Activated CD8-positive, alpha-beta memory T cell treated with anti-CD3 and anti-CD28 coated beads for 24 hours (primary cell): ENCODE results near the gene CEPT1.

Experiments
- DNase-seq: peaks from one replicate; pipeline ENCODE4 v3.0.0-alpha.2; 2020

Gene CEPT1

GRCh38 chr1:111193712-111194480 is 53.9 kb downstream of the CEPT1 start:
- DNase-seq: no peak

DNA sequence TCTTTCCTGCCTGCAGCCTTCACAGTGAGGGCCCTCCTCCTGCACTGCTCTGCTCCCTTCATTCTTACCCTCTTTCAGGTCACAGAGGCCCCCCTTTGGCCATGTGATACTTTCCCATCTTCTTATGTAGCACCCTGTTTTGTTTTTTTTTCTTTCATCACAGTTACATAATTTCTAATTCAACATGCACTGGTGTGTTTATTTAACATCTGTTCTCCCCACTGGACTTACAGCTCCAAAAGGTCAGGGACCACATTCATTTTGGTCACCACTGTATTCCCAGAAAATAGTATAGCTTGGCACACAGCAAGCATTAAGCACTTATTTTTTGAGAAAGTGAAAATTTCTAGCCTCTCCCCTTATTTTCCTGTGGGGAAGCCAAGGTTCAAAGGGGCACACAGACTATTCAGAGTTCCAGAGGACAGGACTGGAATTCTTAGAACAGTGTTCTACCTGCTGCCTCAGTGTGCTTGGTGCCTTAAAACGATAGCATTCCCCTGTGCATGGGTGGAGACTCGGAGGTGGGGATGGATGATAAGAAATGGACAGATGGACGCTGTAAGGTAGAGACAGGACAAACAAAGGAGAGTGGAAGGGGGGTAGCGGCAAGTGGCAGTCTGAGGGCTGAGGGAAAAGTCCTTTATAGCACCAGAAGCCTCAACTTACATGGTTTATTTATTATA is 55.1 kb downstream of the CEPT1 start:
- DNase-seq: no peak

GRCh38 chr1:111196213-111196612 is 56.2 kb downstream of the CEPT1 start:
- no peak for DNase-seq

DNA sequence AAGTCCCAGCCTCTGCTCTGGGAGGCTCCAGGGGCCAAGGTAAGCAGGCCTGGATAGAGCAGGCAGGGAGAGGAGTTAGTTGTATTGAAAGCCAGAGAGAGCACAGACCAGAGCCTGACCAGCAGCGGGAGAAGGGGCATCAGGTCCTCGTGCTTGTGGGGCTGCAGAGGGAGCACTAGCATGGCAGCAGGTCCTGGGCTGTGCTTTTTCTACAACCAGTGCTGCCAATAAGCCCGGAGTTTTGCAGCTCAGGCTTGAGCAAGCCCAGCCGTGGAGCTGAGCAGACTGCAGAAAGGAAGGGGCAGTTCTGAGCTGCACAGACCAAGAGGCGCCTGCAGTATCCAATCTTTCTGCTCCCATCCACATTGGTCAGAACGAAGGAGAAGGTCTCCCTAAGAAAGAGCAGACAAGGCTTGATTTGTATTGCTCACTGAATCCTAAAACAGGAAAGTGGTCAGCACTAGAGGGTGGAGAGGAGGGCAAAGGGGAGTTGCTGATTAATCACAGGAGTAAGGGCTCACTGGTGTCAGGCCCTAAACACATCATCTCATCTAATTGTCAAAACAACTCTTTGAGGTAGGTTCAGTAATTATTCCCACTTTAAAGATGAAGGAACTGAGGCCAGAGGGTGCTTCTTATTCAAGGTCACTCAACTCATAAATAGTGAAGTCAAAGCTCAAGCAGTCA is 57.7 kb downstream of the CEPT1 start:
- peak; percentile 76 for DNase-seq

GRCh38 chr1:111198836-111199235 is 58.8 kb downstream of the CEPT1 start:
- peak; percentile 66 for DNase-seq

DNA sequence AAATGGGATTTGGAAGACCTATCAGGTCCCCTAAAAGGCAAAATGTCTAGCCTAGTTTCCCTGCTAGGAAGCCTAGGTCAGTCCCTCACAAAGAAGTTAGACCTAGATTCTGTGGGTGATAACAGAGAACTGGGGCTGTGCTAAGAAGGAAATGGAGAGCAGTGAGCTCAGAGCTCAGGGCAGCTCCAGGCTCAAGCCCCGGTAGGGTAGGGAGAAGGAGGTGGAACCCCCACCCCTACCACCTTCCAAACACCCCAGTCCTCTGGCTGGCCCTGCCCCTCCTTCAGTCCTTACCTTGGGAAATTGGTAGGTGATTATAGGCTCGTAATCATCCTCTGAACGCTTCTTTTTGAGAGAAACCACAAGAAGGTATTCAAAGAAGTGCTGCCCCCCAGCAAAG is 59.3 kb downstream of the CEPT1 start:
- DNase-seq: peak; percentile 72

DNA sequence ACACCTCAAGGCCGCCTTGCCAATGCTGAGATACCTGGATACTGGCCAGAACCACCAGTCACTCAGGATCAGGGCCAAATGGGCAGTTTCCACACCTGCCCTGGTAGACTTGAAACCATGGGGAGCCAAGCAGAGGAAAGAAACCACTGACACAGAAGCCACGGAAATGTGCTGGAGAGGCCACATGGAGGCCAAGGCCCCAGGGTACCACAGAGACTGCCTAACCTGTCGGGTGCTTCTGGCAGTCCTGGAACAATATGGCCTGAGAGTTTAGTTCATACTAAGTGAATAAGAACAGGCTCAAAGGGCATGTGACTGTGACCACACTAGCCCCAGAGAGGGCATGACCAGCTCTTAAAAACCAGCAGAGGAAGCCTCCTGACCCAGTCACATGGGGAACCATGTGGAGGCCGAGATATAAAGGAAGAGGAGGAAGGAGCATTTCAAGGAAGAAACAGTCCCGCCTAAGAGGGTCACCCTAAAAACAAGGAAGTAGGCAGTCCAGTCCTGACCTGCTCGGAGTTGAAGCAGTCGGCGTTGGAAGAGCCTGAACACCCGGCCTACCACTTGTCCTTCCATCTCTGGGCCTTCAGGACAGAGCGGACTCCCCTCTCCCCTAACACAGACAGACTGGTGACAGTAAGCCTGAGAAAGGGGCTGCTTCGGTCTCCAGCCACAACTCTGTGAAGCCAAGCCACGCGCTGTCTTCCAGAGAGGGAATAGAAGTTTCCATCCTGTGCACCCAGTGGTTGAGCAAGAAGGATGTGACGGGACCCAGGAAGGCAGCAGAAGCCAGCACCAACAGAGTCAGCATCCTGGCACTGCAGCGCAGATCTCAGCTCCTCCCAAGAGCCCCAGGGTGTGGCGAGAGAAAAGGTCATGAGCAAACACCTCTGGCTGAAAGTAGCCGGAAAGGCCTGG is 60.1 kb downstream of the CEPT1 start, which contains the start of gene DENND2D:
Gene DENND2D (minus strand): TSS at position 766 of the 921 bp plus-strand sequence. CDS start 187 bp downstream, at position 579.
- DNase-seq: peak; percentile 85

- DNase-seq: no peak
Observed at GRCh38 chr1:111200802-111201161, 60.8 kb downstream of the CEPT1 start.

- DNase-seq: no peak
Observed at GRCh38 chr1:111201275-111202090, 61.5 kb downstream of the CEPT1 start.

DNA sequence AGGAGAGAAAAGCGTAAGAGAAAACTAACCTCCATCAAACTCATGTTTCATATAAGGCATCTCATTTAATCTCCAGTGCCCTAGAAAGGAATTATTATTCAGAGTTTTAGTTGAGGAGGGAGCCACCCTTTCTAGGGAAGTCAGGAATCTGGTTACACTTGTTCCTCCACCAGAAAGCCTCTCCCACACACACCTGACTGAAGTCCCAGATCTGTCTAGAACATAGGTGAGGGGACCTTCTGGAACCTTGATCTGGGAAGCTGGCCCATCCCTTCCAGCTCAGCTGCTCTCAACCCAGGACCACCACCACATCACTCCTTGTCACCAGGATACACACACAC is 62.3 kb downstream of the CEPT1 start:
- no peak for DNase-seq

DNA sequence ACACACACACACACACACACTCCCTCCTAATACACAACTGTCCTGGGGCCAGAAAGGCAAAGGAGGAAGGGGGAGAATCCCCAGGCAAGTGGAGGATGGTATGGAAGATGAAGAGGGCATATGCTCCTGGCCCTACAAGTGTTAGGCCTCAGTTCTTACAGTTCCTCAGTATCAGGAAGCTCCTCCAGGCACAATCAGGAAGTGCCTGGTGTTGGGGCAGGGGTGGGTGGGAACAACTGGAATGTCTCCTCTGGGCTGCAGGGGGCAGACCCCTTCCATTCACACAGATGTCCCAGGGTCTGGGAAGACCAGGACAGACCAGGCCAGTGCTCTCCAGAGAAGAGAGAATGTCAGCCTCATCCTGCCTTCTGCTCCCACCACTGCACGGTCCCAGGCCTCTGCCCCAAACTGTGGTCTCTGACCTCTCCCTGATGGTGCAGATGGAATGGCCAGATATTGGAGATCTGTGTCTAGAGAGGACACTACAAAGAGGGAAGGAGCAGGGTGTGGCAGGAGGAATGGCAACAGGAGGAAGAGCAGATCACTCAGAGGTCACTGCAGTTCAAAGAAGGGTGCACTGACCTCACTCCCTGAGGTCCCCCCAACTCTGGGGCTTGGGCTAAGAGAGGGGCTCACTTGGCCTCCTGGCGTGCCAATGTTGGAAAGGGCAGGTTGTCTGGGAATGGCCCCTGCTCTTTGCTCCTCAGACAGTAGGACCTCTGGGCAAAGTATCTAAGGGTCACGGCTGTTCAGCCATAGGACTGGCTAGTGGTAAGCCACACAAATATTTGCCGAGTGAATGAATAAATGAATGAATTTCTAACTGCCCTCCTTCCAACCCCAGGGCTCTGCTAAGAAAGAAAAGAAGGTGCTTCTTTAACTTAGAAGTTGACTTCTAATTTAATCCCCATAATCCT is 62.9 kb downstream of the CEPT1 start:
- peak; percentile 66 for DNase-seq

DNA sequence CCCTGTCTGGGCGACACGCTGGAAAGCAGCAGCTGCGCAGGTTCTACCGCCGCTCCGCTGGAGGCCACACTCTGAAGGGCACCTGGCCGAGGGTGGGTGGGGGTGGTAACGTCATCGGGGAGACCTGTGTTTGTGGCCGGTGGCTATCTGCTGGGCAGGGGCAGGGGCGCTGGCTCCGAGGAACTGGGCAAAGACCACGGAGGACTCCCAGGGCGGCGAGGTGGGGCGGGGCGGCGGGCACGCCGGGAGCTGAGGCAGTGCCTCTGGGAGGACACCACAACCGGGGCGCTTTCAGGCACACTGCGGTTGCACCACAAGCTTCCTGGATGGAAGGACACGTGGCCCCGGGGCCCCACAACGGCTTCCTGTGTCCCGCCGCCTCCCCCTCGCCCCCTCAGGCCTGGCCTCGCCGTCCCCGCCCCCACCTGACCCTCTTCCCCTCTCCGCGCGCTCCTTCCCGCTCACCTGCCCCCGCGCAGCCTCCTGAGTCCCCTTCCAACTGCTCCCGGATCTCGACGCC is 63.7 kb downstream of the CEPT1 start:
- DNase-seq: peak; percentile 92

DNA sequence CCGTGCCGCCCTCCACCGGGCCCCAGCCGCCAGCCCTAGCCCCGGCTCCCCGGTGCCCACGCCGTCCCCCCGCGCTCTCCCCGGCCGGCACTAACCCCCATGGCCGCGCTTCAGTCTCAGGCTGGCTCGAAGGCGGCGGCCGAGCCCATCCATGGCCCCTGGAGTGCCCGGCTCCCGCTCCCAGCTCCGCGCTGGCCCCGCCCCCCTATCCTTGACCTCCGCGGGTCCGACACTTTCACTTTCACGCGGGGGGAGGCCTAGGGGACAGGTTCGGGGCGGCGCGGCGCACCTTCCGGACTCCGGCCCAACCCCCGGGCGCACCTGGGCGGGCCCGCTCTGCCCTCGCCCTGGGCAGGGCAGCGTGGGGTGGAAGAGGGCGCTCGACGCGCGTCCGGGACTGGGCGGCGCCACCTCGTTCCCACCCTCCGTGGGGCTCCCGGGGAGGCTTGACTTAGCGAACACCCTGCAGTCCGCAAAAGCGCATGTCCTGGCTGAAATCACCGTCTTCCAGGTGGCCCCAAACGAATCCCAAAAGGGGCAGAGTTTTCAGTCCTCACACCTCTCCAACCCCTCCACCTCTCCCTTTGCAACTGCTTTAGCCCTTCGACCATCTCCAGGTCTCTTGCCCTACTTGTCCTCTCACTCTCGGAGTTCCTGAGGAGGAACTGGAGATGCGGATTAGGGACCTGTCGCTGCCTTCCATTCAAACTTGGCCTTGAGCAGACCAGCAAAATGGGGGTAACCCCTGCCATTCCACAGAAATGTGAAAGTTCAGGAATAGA is 64.4 kb downstream of the CEPT1 start:
- peak; percentile 88 for DNase-seq

DNA sequence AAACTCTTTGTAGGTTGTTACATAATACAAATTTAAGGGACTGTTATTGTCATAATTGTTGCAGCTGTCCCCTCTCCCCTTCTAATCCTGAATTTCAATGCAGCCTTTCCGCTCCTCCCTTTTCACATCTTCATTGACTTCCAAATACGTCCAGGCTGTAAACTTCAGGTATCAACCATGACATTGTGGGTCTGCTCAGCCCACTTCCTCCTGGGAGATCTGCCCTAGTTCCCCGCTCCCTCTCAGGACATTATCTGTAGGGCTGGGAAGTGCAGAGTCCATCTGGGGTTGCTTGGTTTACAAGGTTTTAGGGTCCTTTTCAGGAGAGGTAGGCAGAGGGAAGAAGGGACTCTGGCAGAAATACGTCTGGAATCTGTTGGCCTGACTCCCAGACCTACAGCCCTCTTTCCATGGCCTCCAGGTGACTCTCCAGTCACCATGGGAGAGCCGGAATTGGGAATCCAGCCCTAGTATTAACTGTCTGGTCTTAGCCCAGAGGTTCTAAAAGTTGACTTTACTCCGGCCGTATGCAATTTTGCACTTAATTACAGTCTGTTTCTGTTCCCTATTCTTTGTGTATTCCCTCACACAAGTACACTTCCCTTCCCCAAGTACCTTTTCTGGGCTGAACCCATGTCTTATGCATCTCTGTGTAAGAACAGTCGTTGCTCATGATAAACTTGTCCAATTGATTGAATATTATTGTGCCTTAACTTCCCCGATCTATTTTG is 65.1 kb downstream of the CEPT1 start:
- DNase-seq: no peak

- no peak for DNase-seq
Observed at GRCh38 chr1:111205714-111206050, 65.7 kb downstream of the CEPT1 start.

DNA sequence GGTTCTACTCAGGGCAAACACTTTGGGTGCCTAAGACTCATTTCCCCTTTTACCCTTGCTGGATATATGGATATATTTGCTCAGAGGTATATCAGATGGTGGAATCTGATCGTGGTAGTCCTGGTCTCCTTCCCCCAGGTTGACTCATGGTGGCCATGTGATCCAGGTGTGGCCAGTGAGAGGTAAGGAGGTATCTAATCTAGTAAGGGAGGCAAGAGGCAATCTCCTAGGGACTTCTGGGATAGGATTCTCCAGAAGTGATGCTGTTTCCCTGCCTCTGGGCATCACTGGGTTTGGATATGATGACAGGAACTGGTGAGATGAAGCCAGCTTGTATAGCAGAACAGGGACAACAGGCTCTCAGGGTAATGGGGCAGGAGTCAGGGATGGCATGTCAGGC is 68.9 kb downstream of the CEPT1 start:
- no peak for DNase-seq

- no peak for DNase-seq
Observed at GRCh38 chr1:111209622-111210021, 69.6 kb downstream of the CEPT1 start.

GRCh38 chr1:111211921-111212320 is 71.9 kb downstream of the CEPT1 start:
- no peak for DNase-seq
